ENCODE results near the gene BGLAP.

Gene BGLAP

DNA sequence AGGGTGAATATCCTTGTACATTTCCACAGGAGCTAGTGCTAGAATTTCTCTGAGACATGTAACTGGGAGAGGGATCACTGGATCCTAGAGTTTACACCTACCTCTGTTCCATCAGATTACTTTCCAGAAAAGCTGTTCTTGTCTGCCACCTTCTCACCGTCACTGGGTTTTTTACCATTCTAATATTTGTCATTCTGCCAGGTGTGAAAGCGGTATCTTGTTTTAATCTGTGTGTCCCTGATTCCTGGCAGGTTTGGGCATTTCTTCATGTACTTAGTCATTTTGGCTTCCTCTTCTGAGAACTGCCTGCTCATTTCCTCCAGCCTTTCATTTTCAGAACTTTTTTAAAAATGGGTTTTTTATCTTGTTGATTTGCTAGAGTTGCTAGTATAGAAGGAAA lies 24.1 kb upstream of the BGLAP start:
- H3K79me2 ChIP-seq (ENCODE audit: insufficient read depth, low read length), result peaks cover 30% of the 10 kb centered on the region

DNA sequence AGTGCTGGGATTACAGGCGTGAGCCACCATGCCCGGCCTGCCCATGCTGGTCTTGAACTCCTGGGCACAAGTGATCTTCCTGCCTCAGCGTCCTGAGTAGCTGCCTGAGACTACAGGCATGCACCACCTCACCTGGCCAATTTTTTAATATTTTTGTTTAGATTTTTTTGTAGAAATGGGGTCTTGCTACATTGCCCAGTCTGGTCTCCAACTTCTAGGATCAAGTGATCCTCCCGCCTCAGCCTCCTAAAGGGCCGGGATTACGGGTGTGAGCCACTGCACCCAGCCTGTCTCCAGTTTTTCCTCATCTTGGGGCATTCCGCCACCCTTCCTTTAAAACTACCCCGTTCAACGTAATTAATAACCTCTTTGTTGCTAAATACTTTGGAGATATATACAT lies 21.8 kb upstream of the BGLAP start:
- H3K9me3 ChIP-seq (ENCODE audit: insufficient read depth, low read depth, low read length), result no peaks in the 10 kb centered on the region
- H4K20me1 ChIP-seq (ENCODE audit: insufficient read depth, low read length, poor library complexity, severe bottlenecking), result no peaks in the 10 kb centered on the region
- H3K27me3 ChIP-seq (ENCODE audit: insufficient read depth, low read length, poor library complexity, severe bottlenecking), result no peaks in the 10 kb centered on the region
- H3K9me2 ChIP-seq (replicated peaks; ENCODE audit: low read depth, low read length), result no peaks in the 10 kb centered on the region
- no peak overlapping the region for H2AFZ ChIP-seq (ENCODE audit: low read length)
- H3K4me3 ChIP-seq (ENCODE audit: low read length, poor library complexity, severe bottlenecking), result no peak overlapping the region
- peaks cover 21% of the 10 kb centered on the region; the same call in 1 of the 2 replicates for H3K36me3 ChIP-seq (ENCODE audit: insufficient read depth, low read length)
- TF ChIP-seq EZH2phosphoT487 (IDR thresholded peaks at IDR 0.05; ENCODE audit: borderline replicate concordance), result no peak
- TF ChIP-seq, protein P1, sequence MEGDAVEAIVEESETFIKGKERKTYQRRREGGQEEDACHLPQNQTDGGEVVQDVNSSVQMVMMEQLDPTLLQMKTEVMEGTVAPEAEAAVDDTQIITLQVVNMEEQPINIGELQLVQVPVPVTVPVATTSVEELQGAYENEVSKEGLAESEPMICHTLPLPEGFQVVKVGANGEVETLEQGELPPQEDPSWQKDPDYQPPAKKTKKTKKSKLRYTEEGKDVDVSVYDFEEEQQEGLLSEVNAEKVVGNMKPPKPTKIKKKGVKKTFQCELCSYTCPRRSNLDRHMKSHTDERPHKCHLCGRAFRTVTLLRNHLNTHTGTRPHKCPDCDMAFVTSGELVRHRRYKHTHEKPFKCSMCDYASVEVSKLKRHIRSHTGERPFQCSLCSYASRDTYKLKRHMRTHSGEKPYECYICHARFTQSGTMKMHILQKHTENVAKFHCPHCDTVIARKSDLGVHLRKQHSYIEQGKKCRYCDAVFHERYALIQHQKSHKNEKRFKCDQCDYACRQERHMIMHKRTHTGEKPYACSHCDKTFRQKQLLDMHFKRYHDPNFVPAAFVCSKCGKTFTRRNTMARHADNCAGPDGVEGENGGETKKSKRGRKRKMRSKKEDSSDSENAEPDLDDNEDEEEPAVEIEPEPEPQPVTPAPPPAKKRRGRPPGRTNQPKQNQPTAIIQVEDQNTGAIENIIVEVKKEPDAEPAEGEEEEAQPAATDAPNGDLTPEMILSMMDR (conservative IDR thresholded peaks at IDR 0.05; ENCODE audit: low read length), result no peak
- peaks cover 7% of the 10 kb centered on the region for H3K4me1 ChIP-seq (ENCODE audit: insufficient read depth, low read length, poor library complexity, severe bottlenecking)
- peaks cover 11% of the 10 kb centered on the region; the same call in 1 of the 2 replicates for H3K79me2 ChIP-seq (ENCODE audit: insufficient read depth, low read length)
- no peak overlapping the region for H3K4me2 ChIP-seq (ENCODE audit: low read depth, low read length, poor library complexity, severe bottlenecking)
- H3K9ac ChIP-seq (ENCODE audit: low read depth, low read length, poor library complexity, severe bottlenecking), result no peak overlapping the region
- H3F3A ChIP-seq (ENCODE audit: low read depth), result 0 out of 2 replicates have a peak, but pooled peaks cover 3% of the 10 kb centered on the region

More for the DNA sequence above, 24.1 kb upstream of the BGLAP start:
- H3K9me2 ChIP-seq (replicated peaks; ENCODE audit: low read depth, low read length), result no peaks in the 10 kb centered on the region
- no peaks in the 10 kb centered on the region for H3K9me3 ChIP-seq (ENCODE audit: insufficient read depth, low read depth, low read length)
- H3K36me3 ChIP-seq (ENCODE audit: insufficient read depth, low read length), result peaks cover 11% of the 10 kb centered on the region; the same call in 1 of the 2 replicates
- H2AFZ ChIP-seq (ENCODE audit: low read length), result no peak overlapping the region
- H3K4me3 ChIP-seq (ENCODE audit: low read length, poor library complexity, severe bottlenecking), result no peak overlapping the region
- TF ChIP-seq EZH2phosphoT487 (IDR thresholded peaks at IDR 0.05; ENCODE audit: borderline replicate concordance), result no peak
- TF ChIP-seq, protein P1 (conservative IDR thresholded peaks at IDR 0.05; ENCODE audit: low read length), result no peak
- no peaks in the 10 kb centered on the region for H4K20me1 ChIP-seq (ENCODE audit: insufficient read depth, low read length, poor library complexity, severe bottlenecking)
- H3K4me1 ChIP-seq (ENCODE audit: insufficient read depth, low read length, poor library complexity, severe bottlenecking), result peaks cover 14% of the 10 kb centered on the region
- H3K4me2 ChIP-seq (ENCODE audit: low read depth, low read length, poor library complexity, severe bottlenecking), result peak overlapping the region; percentile 29
- no peak overlapping the region for H3K9ac ChIP-seq (ENCODE audit: low read depth, low read length, poor library complexity, severe bottlenecking)
- 0 out of 2 replicates have a peak, but pooled peaks cover 3% of the 10 kb centered on the region for H3F3A ChIP-seq (ENCODE audit: low read depth)
- no peaks in the 10 kb centered on the region for H3K27me3 ChIP-seq (ENCODE audit: insufficient read depth, low read length, poor library complexity, severe bottlenecking)

DNA sequence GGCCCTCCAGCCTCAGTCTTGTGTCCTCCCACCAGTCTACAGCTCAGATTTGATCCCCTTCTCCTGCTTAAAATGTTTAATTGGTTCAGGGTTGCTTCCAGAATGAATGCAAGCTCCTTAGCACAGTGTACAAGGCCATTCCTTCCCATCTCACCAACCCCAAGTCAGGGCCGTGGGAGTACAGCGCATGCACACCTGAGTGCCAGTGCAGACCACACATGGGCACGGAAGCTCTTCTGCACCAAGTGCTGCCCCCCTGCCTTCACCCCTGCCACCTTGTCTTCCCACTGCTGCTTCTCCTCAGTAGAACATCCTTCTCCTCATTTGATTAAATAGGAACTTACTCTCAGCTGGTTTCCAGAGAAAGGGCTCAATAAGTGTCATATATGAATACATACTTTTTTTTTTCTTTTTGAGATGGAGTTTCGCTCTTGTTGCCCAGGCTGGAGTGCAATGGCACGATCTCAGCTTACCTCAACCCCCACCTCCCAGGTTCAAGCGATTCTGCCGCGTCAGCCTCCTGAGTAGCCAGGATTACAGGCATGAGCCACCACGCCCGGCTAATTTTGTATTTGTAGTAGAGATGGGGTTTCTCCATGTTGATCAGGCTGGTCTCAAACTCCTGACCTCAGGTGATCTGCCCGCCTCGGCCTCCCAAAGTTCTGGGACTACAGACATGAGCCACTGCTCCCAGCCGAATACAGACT lies 19.8 kb upstream of the BGLAP start:
- TF ChIP-seq, protein P1 (conservative IDR thresholded peaks at IDR 0.05; ENCODE audit: low read length), result no peak
- no peak for TF ChIP-seq EZH2phosphoT487 (IDR thresholded peaks at IDR 0.05; ENCODE audit: borderline replicate concordance)
- H3K79me2 ChIP-seq (ENCODE audit: insufficient read depth, low read length), result 0 out of 2 replicates have a peak, but pooled peaks cover 5% of the 10 kb centered on the region

More for the DNA sequence above, 19.8 kb upstream of the BGLAP start:
- Histone ChIP-seq H3F3A (ENCODE audit: low read depth) (0 out of 2 replicates have a peak, but pooled peaks cover 3% of the 10 kb centered on the region), H3K4me1 (ENCODE audit: insufficient read depth, low read length, poor library complexity, severe bottlenecking) (peaks cover 7% of the 10 kb centered on the region), H4K20me1 (ENCODE audit: insufficient read depth, low read length, poor library complexity, severe bottlenecking) (no peaks in the 10 kb centered on the region), H3K4me2 (ENCODE audit: low read depth, low read length, poor library complexity, severe bottlenecking) (no peak overlapping the region), H3K9me2 (replicated peaks; ENCODE audit: low read depth, low read length) (no peaks in the 10 kb centered on the region), H3K9me3 (ENCODE audit: insufficient read depth, low read depth, low read length) (no peaks in the 10 kb centered on the region), H3K27me3 (ENCODE audit: insufficient read depth, low read length, poor library complexity, severe bottlenecking) (no peaks in the 10 kb centered on the region), H3K4me3 (ENCODE audit: low read length, poor library complexity, severe bottlenecking) (no peak overlapping the region), H2AFZ (ENCODE audit: low read length) (no peak overlapping the region), H3K9ac (ENCODE audit: low read depth, low read length, poor library complexity, severe bottlenecking) (no peak overlapping the region), H3K36me3 (ENCODE audit: insufficient read depth, low read length) (peaks cover 26% of the 10 kb centered on the region; the same call in 1 of the 2 replicates)

Measured in Loucy (cell line).